GM12878 (cell line): ENCODE data around the gene VPS8. TPM values are rescaled to one million over a fixed set of nuclear protein-coding genes. Genes with fewer than 3 reads are reported as not detected.

Experiments
- ATAC-seq: fragments of 200-7000 bp; cut with Tn5 transposase; 3 replicates; pipeline ENCODE4 v1.9.1; 2020; ENCODE audit warnings: mild to moderate bottlenecking, moderate library complexity
- BruUV-seq: library from RNA; stranded (reverse); fragments of 400-500 nt; replicated peaks from 2 replicates; lab custom pipeline; 2021; lab: Mats Ljungman, UMichigan
- CTCF ChIA-PET: fragments of 300-600 bp; sonication (Branson Sonifier 250); formaldehyde crosslinking; extraction: SDS; loops from one replicate; lab custom pipeline; 2021; ENCODE audit warnings: inconsistent platforms; lab: Yijun Ruan, JAX
- POLR2A ChIA-PET: fragments of 350-600 bp; formaldehyde crosslinking; extraction: SDS; loops from one replicate; lab custom pipeline; 2021; ENCODE audit warnings: inconsistent platforms; lab: Charles Lee
- RAD21 ChIA-PET: fragments of 300-600 bp; sonication (Branson Sonifier 250); formaldehyde crosslinking; loops from one replicate; lab custom pipeline; 2023; ENCODE audit warnings: antibody characterized with exemption; ENCODE audit not compliant: unreplicated experiment; lab: Charles Lee
- SMC1A ChIA-PET: fragments of 300-600 bp; sonication (Branson Sonifier 250); formaldehyde crosslinking; loops from one replicate; lab custom pipeline; 2023; ENCODE audit not compliant: unreplicated experiment, uncharacterized antibody; lab: Charles Lee
- DNase-seq: peaks from one replicate; pipeline ENCODE4 v3.0.0-alpha.2; 2011; ENCODE audit warnings: low read depth, low spot score
- FAIRE-seq: peaks from 3 replicates; lab custom pipeline; 2011; peaks lifted over from hg19 to GRCh38; lab: Jason Lieb, UNC
- H2AFZ ChIP-seq: 2 replicates; pipeline ENCODE4 v1.6.0; 2011; ENCODE audit warnings: low read depth, low read length, control low read depth; ENCODE audit not compliant: control insufficient read depth
- H3K27ac ChIP-seq: 2 replicates; pipeline ENCODE4 v1.5.1; 2011; ENCODE audit warnings: control low read depth; ENCODE audit not compliant: control insufficient read depth, insufficient read depth
- H3K27me3 ChIP-seq, 2 experiments: replicated peaks in 1 of 2; 2 replicates each; pipeline versions ENCODE4 v1.6.0 to v1.6.1; 2011; ENCODE audit warnings: low read length in 1 of 2; ENCODE audit not compliant: control insufficient read depth in 2 of 2, insufficient read depth in 2 of 2
- H3K36me3 ChIP-seq, 2 experiments: 2 replicates each; pipeline ENCODE4 v1.5.1; 2011; ENCODE audit warnings: low read length in 1 of 2; ENCODE audit not compliant: control insufficient read depth in 2 of 2, insufficient read depth in 2 of 2
- H3K4me1 ChIP-seq: 2 replicates; pipeline ENCODE4 v1.6.1; 2011; ENCODE audit warnings: mild to moderate bottlenecking, low read length, moderate library complexity, mixed read lengths; ENCODE audit not compliant: control insufficient read depth, insufficient read depth
- H3K4me2 ChIP-seq: 2 replicates; pipeline ENCODE4 v1.6.0; 2011; ENCODE audit warnings: control low read depth; ENCODE audit not compliant: control insufficient read depth, insufficient read depth
- H3K4me3 ChIP-seq: fragments of 200-600 bp; sonication (generic); 2 replicates; pipeline ENCODE4 v1.5.1; 2016
- H3K79me2 ChIP-seq: 2 replicates; pipeline ENCODE4 v1.6.0; 2011; ENCODE audit warnings: low read length; ENCODE audit not compliant: control insufficient read depth, insufficient read depth
- H3K9ac ChIP-seq: 2 replicates; pipeline ENCODE4 v1.8.0; 2011; ENCODE audit warnings: low read length, control low read depth, mixed read lengths; ENCODE audit not compliant: control insufficient read depth, insufficient read depth
- H3K9me3 ChIP-seq: replicated peaks from 3 replicates; pipeline ENCODE4 v1.5.1; 2011; ENCODE audit warnings: mild to moderate bottlenecking, low read length; ENCODE audit not compliant: control insufficient read depth, insufficient read depth
- H4K20me1 ChIP-seq: 2 replicates; pipeline ENCODE4 v1.6.0; 2011; ENCODE audit not compliant: control insufficient read depth, insufficient read depth
- BCL3 ChIP-seq: IDR thresholded peaks from 2 replicates; pipeline ENCODE4 v1.6.1; 2011; ENCODE audit warnings: borderline replicate concordance, low read depth, mild to moderate bottlenecking, moderate library complexity, low read length; ENCODE audit not compliant: insufficient read depth, poor library complexity, severe bottlenecking
- CBX3 ChIP-seq: fragments of 200-600 bp; sonication (generic); IDR thresholded peaks from 2 replicates; pipeline ENCODE4 v1.6.1; 2016; ENCODE audit warnings: low read depth, borderline replicate concordance
- CBX5 ChIP-seq: sonication (generic); IDR thresholded peaks from 2 replicates; pipeline ENCODE4 v1.6.1; 2016; ENCODE audit warnings: low read depth, moderate library complexity, mild to moderate bottlenecking, inconsistent platforms
- CREM ChIP-seq: IDR thresholded peaks from 2 replicates; pipeline ENCODE4 v1.6.1; 2014; ENCODE audit warnings: antibody characterized with exemption, low read depth
- EED ChIP-seq: sonication (generic); IDR thresholded peaks from 2 replicates; pipeline ENCODE4 v1.6.1; 2016; ENCODE audit warnings: antibody characterized with exemption, low read depth
- EGR1 ChIP-seq, 2 experiments: IDR thresholded peaks; 1 replicate in 1 of 2; 2 replicates in 1 of 2; pipeline ENCODE4 v1.6.1; 2011 to 2012; ENCODE audit warnings: low read depth in 2 of 2, low read length in 2 of 2, borderline replicate concordance in 1 of 2, mild to moderate bottlenecking in 1 of 2, moderate library complexity in 1 of 2
- EP300 ChIP-seq, 2 experiments: fragments of 150-350 bp in 1 of 2; IDR thresholded peaks; 2 replicates each; pipeline ENCODE4 v1.6.1; 2011 to 2012; ENCODE audit warnings: low read depth in 2 of 2, low read length in 2 of 2, borderline replicate concordance in 1 of 2, improper control_type of control experiment in 1 of 2, inconsistent platforms in 1 of 2; ENCODE audit not compliant: control insufficient read depth in 1 of 2
- ETV6 ChIP-seq, 2 experiments: fragments of 450-650 bp in 1 of 2; IDR thresholded peaks in 1 of 2; conservative IDR thresholded peaks in 1 of 2; 2 replicates each; pipeline ENCODE4 v1.6.1; 2014; ENCODE audit warnings: antibody characterized with exemption in 1 of 2, borderline replicate concordance in 1 of 2, low read depth in 1 of 2, mild to moderate bottlenecking in 1 of 2, moderate library complexity in 1 of 2
- EZH2 ChIP-seq: IDR thresholded peaks from 2 replicates; pipeline ENCODE4 v1.6.1; 2012; ENCODE audit warnings: low read depth, mild to moderate bottlenecking, control low read depth, inconsistent platforms, low read length, borderline replicate concordance; ENCODE audit not compliant: control insufficient read depth
- GABPA ChIP-seq: IDR thresholded peaks from 2 replicates; pipeline ENCODE4 v1.6.1; 2014; ENCODE audit warnings: antibody characterized with exemption, low read depth, mild to moderate bottlenecking, inconsistent platforms
- IKZF2 ChIP-seq, 2 experiments: fragments of 450-650 bp; IDR thresholded peaks; 2 replicates each; pipeline ENCODE4 v1.6.1; 2017; ENCODE audit warnings: mild to moderate bottlenecking in 2 of 2, moderate library complexity in 2 of 2
- LARP7 ChIP-seq: fragments of 450-650 bp; IDR thresholded peaks from 2 replicates; pipeline ENCODE4 v1.6.1; 2017; ENCODE audit warnings: mild to moderate bottlenecking
- PBX3 ChIP-seq: IDR thresholded peaks from 2 replicates; pipeline ENCODE4 v1.6.1; 2011; ENCODE audit warnings: mild to moderate bottlenecking, low read depth, low read length, moderate library complexity; ENCODE audit not compliant: insufficient replicate concordance
- RFX5 ChIP-seq: IDR thresholded peaks from 2 replicates; pipeline ENCODE4 v1.6.1; 2011; ENCODE audit warnings: low read depth, low read length, improper control_type of control experiment
- SMAD5 ChIP-seq: IDR thresholded peaks from 2 replicates; pipeline ENCODE4 v1.6.1; 2016; ENCODE audit warnings: antibody characterized with exemption, low read depth
- SREBF1 ChIP-seq: IDR thresholded peaks from 2 replicates; pipeline ENCODE4 v1.6.1; 2012; ENCODE audit warnings: mild to moderate bottlenecking, low read length
- TAF1 ChIP-seq: IDR thresholded peaks from 2 replicates; pipeline ENCODE4 v1.6.1; 2011; ENCODE audit warnings: mild to moderate bottlenecking, low read depth, low read length, borderline replicate concordance
- TCF7 ChIP-seq: IDR thresholded peaks from 2 replicates; pipeline ENCODE4 v1.6.1; 2014; ENCODE audit warnings: antibody characterized with exemption, borderline replicate concordance
- USF1 ChIP-seq: IDR thresholded peaks from 2 replicates; pipeline ENCODE4 v1.6.1; 2011; ENCODE audit warnings: borderline replicate concordance, low read depth, mild to moderate bottlenecking, moderate library complexity, mixed read lengths, low read length; ENCODE audit not compliant: insufficient read depth; ENCODE audit errors: extremely low read length
- WRNIP1 ChIP-seq: IDR thresholded peaks from 2 replicates; pipeline ENCODE4 v1.6.1; 2011; ENCODE audit warnings: low read depth, low read length, improper control_type of control experiment, borderline replicate concordance
- ZNF24 ChIP-seq: fragments of 450-650 bp; IDR thresholded peaks from 2 replicates; pipeline ENCODE4 v1.6.1; 2017; ENCODE audit warnings: antibody characterized with exemption, mild to moderate bottlenecking
- WGBS: methylation state at CpG from one replicate; pipeline ENCODE4 v1.1.6; 2016; ENCODE audit warnings: low lambda C conversion rate; ENCODE audit not compliant: insufficient replicate concordance, insufficient coverage; ENCODE audit errors: missing lambda C conversion rate; 5-methylcytosine and 5-hydroxymethylcytosine counted together
- in situ Hi-C: fragments of 300-500 bp; cut with MboI; formaldehyde crosslinking; loops from 9 replicates; pipeline ENCODE4 v1.14.3; 2018; ENCODE audit warnings: mixed read lengths
- intact Hi-C: fragments of 100-400 bp; cut with micrococcal nuclease; formaldehyde crosslinking; loops from one replicate; pipeline ENCODE4 v1.14.2; 2022; ENCODE audit not compliant: unreplicated experiment
- polyA plus RNA-seq, 11 experiments: library from polyadenylated mRNA; depleted of rRNA in 4 of 11; unstranded in 6 of 11; stranded (reverse) in 5 of 11; fragments of >200 nt; fragmentation: Nextera tagmentation in 4 of 11; fragmentation: Illumina TruSeq in 1 of 11; extraction: Ambion mirVana in 4 of 11; extraction: Trizol in 1 of 11; gene quantifications; 1 replicate in 1 of 11; 2 replicates in 10 of 11; pipeline versions ENCODE4 v1.2.1 to v1.2.3, GENCODE V29; 2011 to 2016; ENCODE audit warnings: inconsistent platforms in 2 of 11, missing spikeins in 2 of 11, low read depth in 1 of 11
- total RNA-seq, 4 experiments: library from RNA; depleted of rRNA in 3 of 4; stranded (reverse); fragments of >200 nt in 3 of 4; fragmentation: Illumina TruSeq in 1 of 4; extraction: Trizol in 1 of 4; gene quantifications; 2 replicates each; pipeline versions ENCODE4 v1.2.1 to v1.2.3, GENCODE V29; 2013 to 2021

Gene VPS8
- total and polyA plus RNA-seq, 10 of the 15 experiments (the other 5 are each of a cell fraction or from before 2014, with no cell fraction given), result 8.9 to 34.7 (median 20.9) TPM

- no peak for TF ChIP-seq PBX3
- TF ChIP-seq EZH2, result no peak
- no peak for TF ChIP-seq RFX5
- TF ChIP-seq GABPA, result no peak
- no peak for TF ChIP-seq ETV6 (conservative IDR thresholded peaks at IDR 0.05 in 1 of 2, IDR thresholded peaks at IDR 0.05 in 1 of 2; ENCODE audit: borderline replicate concordance in 1 of 2, low read depth in 1 of 2)
- TF ChIP-seq TAF1, result no peak
Observed at GRCh38 chr3:185089751-185090150, 277.8 kb downstream of the VPS8 start (continued).

- no peak overlapping the region for H3K4me2 ChIP-seq
- POLR2A ChIA-PET, result no interaction called here
- FAIRE-seq (no peak), ATAC-seq (no peak), DNase-seq (no peak)
- no peak overlapping the region for H3K27ac ChIP-seq
- intact Hi-C loops (no loop called here), in situ Hi-C loops (no loop called here)
- H3K4me3 ChIP-seq, result no peak overlapping the region
- no peaks in the 10 kb centered on the region for H3K79me2 ChIP-seq
- H3K4me1 ChIP-seq, result no peaks in the 10 kb centered on the region
- 57% methylated on average over 4 of the region's 4 CpGs for WGBS
- BruUV-seq, result no TSS peak
- SMC1A ChIA-PET, result interaction anchor here (1.1 kb wide), 1 partner anchor 85 kb away, joined by 4 read pairs; no protein-coding TSS in a partner anchor
- RAD21 ChIA-PET, result no interaction called here
- no peaks in the 10 kb centered on the region for H3K36me3 ChIP-seq
- CTCF ChIA-PET, result no interaction called here
- H2AFZ ChIP-seq, result no peak overlapping the region
- no peaks in the 10 kb centered on the region for H3K9me3 ChIP-seq
- H3K9ac ChIP-seq, result no peak overlapping the region
- H4K20me1 ChIP-seq, result no peaks in the 10 kb centered on the region
- H3K27me3 ChIP-seq, result no peaks in the 10 kb centered on the region; a peak in 1 of 4 replicates
- TF ChIP-seq USF1 (no peak), CBX5 (no peak), EGR1 (IDR thresholded peaks at IDR 0.05; ENCODE audit: borderline replicate concordance in 1 of 2, low read depth in 2 of 2, low read length in 2 of 2) (no peak), SMAD5 (no peak), EP300 (IDR thresholded peaks at IDR 0.05; ENCODE audit: borderline replicate concordance in 1 of 2, control insufficient read depth in 1 of 2, low read depth in 2 of 2, low read length in 2 of 2) (no peak), EED (no peak), ZNF24 (no peak), WRNIP1 (no peak), BCL3 (no peak), IKZF2 (IDR thresholded peaks at IDR 0.05) (no peak), SREBF1 (no peak), CREM (no peak), LARP7 (no peak), TCF7 (no peak), CBX3 (no peak)
Observed at GRCh38 chr3:185090811-185091210, 278.8 kb downstream of the VPS8 start.
